NCI-H446 (cell line): ENCODE results near the gene CROCC.
"Not testable (repeated sequence)": the region's sequence is repeated elsewhere in the genome, so short reads cannot be mapped to it uniquely, and the experiment has no call there.

Source experiments
- DNase-seq, 2 experiments: peaks; one replicate each; lab custom pipeline; 2025; lab: John Stamatoyannopoulos, UW

The CROCC gene

GRCh38 chr1:16895598-16896315 is 26.0 kb upstream of the CROCC start, which contains the start of gene RNU1-2:
RNU1-2 (plus strand) TSS chr1:16895980.
- peak; percentile 97 to 98 for DNase-seq

DNA sequence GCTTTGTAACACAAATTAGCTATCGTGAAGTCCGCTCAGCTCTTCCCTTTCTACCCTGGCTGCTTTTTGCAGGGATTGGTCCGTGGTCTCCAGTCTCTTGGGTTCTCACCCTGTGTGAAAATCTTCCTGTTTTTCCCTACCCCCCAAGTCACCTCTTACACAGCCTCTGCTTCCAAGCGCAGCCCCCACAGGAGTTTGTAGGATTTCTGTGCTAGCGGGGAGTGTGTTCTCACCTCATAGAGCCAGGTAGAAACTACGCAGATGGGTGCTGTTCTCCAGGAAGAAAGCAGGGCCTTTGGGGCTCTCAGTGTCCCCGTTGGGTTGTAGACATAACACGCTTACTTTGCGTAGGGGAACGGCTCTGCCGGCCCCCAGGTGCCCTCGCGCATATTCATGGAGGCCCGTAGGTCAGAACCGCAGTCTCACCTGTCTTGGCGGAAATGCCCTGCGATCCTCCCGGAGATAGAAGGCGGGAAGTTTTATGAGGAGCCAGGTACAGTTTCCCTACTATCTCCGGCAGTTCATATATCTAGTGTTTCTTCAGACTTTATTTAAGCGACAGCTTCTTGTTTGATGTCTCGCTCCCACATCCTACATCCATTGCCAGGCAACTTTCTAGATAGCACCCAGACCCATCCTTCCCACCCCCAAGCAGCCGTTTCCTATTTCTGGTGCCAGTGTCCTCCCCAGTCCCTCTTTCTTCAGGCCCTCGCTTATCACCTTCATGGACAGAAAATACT is 25.2 kb upstream of the CROCC start:
- peak; percentile 97 to 99 for DNase-seq

GRCh38 chr1:16897653-16898052 is 24.1 kb upstream of the CROCC start:
- DNase-seq = not testable (repeated sequence)

GRCh38 chr1:16898298-16898697 is 23.4 kb upstream of the CROCC start:
- DNase-seq = not testable (repeated sequence)

GRCh38 chr1:16899020-16899419 is 22.7 kb upstream of the CROCC start:
- not testable (repeated sequence) for DNase-seq

DNA sequence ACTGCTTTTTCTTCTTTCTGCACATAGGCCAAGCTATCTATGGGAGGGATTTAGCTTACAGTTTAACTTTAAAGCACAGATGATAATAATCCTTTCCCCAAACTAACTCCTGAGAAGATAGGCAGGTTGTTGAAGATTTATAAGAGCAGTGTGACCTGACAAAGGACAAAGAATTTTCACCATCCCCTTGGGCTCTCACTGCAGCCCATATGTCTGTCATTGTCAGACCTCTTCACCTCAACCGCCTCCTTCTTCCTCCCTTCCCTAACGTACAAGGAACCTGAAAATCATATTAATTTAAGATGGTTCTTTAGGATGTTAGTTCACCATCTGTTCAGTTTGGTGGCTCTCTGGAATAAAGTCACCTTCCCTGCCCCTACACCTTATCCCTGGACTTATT is 21.0 kb upstream of the CROCC start:
- no peak for DNase-seq

DNA sequence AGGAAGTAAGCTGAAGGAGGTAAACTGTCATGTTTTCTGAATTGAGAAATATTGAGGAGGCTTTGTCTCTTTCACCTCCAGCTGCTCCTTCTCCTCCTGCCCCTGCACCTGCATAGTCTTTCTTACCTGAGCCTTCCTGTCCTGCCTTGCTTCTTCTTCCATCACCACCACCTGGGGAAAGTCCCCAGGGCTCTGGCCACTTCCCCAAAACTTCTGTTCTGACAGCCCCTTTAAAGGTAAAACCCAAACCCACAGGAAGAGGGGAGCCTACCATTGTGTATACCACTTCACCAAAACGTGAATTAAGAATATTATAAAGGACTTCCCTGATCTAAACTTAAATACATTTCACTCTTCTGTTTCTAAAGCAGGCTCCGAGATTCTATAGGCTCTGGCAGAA is 20.4 kb upstream of the CROCC start:
- not testable (repeated sequence) for DNase-seq

DNA sequence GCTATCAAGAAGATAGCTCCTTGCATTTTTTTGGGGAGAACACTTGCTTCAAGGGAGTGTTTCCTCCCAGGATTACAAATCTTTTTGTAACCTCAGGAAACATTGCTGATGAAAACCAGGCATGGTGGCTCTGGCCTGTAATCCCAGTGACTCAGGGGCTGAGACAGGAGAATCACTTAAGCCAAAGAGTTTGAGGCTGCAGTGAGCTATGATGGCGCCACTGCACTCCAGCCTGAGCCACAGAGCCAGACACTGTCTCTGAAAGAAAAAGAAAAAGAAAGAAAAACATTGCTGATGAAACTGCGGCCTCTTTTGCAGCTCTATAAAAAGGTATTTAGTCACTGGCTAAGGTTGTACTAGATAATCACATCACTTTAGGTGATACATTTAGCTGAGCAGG is 18.7 kb upstream of the CROCC start:
- no peak for DNase-seq

DNA sequence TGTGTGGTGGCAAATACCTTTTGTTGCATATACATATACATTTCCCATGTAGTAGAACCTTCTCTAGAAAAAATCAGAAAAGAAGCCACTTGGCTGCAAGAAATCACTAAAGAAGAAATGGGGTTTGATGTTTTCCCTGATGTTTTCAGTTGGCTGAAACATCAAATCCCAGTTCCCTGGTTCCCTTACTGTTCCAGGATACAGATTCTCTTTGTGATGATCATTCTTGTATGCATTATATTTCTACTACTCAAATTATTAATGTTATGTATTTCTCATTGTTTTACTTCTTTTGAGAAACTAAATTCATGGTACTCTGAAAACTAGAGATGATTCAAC is 18.3 kb upstream of the CROCC start:
- no peak for DNase-seq

GRCh38 chr1:16904560-16905109 is 17.1 kb upstream of the CROCC start:
- DNase-seq = peak; percentile 99 to 100

DNA sequence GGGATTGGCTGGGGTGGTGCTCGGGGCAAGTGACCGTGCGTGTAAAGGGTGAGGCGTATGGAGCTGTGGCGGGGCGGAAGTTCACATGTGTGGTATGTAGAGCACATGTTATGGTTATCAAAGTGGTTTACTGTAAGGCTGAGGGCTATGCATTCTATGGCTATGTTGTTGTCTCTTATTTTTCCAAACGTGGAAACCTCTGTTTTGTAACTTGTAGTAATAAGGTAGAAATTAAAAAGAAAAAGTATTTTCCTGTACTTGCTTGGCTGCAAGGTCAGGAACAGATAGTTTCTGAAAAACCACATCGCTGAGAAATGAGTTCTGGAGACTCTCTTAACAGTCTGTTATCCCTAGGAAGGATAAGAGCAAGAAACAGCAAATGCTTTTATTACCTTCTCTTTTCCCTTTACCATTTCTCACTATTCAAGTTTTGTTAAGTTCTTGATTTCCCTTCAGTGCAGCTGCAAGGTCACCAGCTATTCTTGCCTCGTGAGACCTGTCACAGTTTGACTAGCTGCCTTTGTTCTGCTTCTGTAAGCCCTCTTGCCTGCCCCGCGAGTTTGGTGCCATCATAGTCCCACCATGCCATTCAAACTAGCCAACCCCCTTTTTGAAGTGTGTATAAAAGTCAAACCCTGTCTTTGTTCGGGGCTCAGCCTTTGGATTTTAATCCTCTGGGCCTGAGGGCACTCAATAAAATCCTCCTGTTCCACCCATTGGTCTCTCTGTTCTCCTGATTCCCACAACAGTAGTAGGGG is 16.4 kb upstream of the CROCC start:
- DNase-seq = peak; percentile 98

- no peak for DNase-seq
These were observed 15.6 kb upstream of the CROCC start for GRCh38 chr1:16905868-16906702.

DNA sequence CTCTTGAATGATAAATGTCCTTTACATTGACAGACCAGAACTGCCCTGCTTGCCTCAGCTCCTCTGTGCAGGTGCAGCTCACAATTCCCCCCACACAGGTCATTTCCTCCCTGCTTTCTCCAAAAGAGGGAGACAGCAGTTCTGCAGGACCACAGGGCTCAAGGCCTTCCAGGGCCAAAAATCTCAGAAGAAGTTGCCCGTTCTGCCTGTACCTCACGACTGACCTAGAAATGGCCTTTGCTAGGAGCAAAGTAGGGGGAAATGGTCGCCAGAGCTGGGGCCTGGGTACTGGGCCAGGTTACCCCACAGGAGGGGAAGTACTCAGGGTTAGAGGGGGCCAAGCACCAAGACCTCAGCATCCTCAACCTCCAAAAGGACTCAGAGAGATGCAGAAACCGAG is 14.9 kb upstream of the CROCC start:
- no peak for DNase-seq

DNA sequence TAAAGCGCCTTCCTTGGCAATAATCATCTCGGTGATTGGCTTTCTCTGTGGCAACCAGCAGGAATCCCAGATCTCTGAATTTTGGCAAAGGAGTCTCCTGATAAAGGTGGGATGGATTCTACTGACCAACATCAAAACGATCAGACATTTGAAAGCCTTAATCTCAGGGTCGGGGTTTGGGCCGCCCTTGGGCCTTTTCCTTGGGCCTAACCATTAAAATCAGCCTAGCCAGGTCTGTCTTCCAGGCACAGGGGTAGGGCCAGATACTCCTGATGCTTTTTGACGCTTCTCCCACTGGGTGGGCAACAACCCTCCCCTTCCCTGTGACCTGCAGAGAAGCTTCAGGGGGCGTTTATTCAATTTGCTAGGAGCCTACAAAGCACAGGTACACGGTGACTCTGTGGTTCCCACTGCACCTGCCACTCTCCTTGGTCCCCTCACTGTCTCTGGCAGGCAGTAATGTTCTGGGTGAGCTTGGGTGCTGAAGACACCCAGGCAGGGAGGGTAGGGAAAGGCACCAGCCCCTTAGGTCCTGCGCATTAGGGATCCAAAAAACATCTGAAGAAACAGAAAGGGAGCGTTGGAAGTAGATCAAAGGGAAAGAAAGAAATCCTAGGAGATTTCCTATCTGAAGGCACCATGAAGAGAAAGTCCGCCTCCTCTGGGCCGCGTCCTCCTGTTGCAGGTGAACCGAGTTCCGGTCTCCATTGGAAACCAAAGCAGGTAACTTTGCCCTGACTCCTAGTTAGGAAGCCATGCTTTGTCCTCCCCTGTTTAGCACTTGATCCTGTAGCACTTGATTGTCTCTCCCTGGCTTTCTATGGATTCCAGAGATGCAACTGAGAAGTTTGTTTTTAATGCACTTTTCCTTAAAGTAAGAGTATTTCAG is 13.6 kb upstream of the CROCC start:
- DNase-seq = no peak

GRCh38 chr1:16911851-16912721 is 9.6 kb upstream of the CROCC start:
- DNase-seq = not testable (repeated sequence)

DNA sequence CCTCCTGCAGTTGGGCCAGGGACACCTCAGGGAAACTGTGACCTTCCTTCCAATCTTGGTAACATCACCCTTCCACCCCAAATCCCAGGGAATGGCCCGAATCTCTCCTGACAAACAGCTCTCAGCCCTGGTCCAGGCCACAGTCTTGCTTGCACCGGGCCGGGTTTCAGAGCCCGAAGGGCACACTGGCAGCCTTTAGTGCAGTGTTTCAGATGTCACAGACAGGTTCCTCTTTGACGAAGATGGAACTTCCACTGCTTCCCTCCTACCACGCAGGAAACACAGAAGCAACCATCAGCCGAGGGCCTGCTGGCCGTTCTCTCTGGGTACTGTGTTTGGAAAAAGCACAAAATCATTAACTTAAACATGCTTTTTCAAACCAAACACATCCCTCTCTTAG is 9.0 kb upstream of the CROCC start:
- DNase-seq = not testable (repeated sequence)

DNA sequence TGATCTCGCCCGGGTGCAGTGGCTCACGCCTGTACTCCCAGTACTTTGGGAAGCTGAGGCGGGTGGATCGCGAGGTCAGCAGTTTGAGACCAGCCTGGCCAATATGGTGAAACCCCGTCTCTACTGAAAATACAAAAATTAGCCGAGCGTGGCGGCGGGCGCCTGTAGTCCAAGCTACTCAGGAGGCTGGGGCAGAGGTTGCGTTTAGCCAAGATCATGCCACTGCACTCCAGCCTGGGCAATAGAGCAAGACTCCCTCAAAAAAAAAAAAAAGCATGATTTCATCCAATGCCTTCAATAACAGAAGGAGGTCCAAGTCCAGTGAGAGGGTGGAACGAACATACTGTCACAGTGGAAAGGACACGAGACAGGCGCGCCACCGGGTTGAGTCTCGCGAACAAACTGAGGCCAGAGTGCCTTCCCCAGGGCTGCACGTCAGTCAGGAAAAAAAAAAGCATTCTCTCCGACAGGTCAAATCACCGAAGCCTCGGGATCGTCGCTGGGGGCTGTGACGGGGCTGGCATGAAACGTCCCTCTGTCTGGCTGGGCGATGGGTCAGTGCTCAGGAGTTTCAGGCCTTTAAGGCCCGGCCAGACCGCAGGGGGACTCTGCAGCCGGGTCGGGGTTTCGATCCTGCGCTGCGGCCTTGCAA is 8.4 kb upstream of the CROCC start:
- DNase-seq = no peak

DNA sequence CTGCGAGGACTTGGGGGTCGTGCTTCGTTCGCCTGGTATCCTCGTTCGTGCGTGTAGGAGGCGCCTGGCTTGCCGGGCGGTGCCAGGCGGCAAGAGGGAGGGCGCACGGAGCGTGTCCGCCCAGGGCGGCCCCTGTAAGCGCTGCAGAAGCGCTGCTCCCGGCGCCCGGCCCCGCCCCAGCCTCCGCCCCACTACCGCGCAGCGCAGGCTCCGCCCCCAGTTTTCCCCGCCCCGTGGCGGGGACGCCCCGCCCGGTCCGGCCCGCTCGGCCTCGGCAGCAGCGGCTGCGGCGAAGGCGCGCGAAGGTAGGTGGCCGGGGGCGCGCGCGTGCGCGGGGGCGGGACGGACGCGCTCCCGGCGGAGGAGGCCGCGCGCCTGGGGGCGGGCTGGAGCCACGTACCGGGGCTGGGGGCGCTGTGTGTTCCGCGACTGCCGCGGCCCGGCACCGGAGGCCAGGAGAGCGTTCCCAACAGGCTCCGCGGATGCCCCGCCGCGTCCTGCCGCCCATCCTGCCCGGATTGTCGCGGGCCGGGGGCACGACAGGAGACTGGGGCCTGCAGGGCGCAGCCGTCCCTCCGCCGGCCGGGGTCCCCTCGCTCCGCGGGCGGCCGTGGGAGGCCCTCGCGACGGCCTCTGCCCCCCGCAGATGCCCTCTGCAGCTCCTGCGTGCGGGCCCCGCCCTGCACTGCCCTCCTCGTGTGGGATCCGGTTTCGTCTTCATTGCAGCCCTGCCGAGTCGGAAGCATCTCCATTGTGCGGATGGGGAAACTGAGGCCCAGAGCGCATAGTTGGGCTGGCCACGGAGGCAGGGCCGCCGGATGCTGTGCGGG is 7.7 kb upstream of the CROCC start:
- peak; percentile 90 to 99 for DNase-seq
